SK-N-SH treated with all-trans-retinoic acid at 6 μM for 48 hours (cell line): ENCODE results near the gene POLR2B.

Experiments
- ARNTL ChIP-seq: fragments of 450-650 bp; formaldehyde crosslinking; IDR thresholded peaks from 2 replicates; pipeline ENCODE4 v1.5.0; 2020; ENCODE audit warnings: low read depth, mild to moderate bottlenecking, moderate library complexity, borderline replicate concordance
- PATZ1 ChIP-seq: fragments of 250-450 bp; sonication (Bioruptor Pico); IDR thresholded peaks from 2 replicates; pipeline ENCODE4 v1.8.0; 2020; ENCODE audit warnings: mild to moderate bottlenecking, moderate library complexity, borderline replicate concordance
- POU6F1 ChIP-seq: fragments of 250-450 bp; sonication (Bioruptor Pico); IDR thresholded peaks from 2 replicates; pipeline ENCODE4 v1.8.0; 2021; ENCODE audit warnings: low read depth, mild to moderate bottlenecking, moderate library complexity, borderline replicate concordance
- RARB ChIP-seq: fragments of 250-450 bp; sonication (Bioruptor Pico); IDR thresholded peaks from 2 replicates; pipeline ENCODE4 v1.8.0; 2021; ENCODE audit warnings: mild to moderate bottlenecking, moderate library complexity
- TCF4 ChIP-seq: fragments of 250-450 bp; sonication (Bioruptor Pico); IDR thresholded peaks from 2 replicates; pipeline ENCODE4 v1.8.0; 2021; ENCODE audit warnings: mild to moderate bottlenecking, moderate library complexity, borderline replicate concordance
- ZFP3 ChIP-seq: fragments of 250-450 bp; sonication (Bioruptor Pico); IDR thresholded peaks from 2 replicates; pipeline ENCODE4 v1.5.0; 2020; ENCODE audit warnings: mild to moderate bottlenecking, moderate library complexity

GRCh38 chr4:56986192-56986591, 7.5 kb downstream of the POLR2B start:
- TF ChIP-seq ZFP3 (CRISPR knock-in tag) (no peak), POU6F1 (CRISPR knock-in tag) (no peak), TCF4 (CRISPR knock-in tag) (no peak), PATZ1 (CRISPR knock-in tag) (no peak), RARB (CRISPR knock-in tag) (no peak), ARNTL (no peak)
